ENCODE results near the gene SPAG16.
"Not testable (repeated sequence)": the region's sequence is repeated elsewhere in the genome, so short reads cannot be mapped to it uniquely, and the experiment has no call there.

SPAG16 gene

GRCh38 chr2:213609570-213610170, 325.4 kb downstream of the SPAG16 start:
- intact Hi-C loops (cut with micrococcal nuclease), result no loop called here
- peaks cover 12% of the 10 kb centered on the region for H3K9me3 Mint-ChIP-seq

GRCh38 chr2:213627054-213627710, 342.9 kb downstream of the SPAG16 start:
- intact Hi-C loops (cut with micrococcal nuclease), result no loop called here
- Mint-ChIP-seq H3K4me3 (no peak overlapping the region), H3K4me1 (ENCODE audit: low read depth) (no peaks in the 10 kb centered on the region), H3K36me3 (ENCODE audit: low read depth) (no peaks in the 10 kb centered on the region), H3K27me3 (no peaks in the 10 kb centered on the region), H3K9me3 (peaks cover 33% of the 10 kb centered on the region), H3K27ac (no peak overlapping the region)

More at GRCh38 chr2:213609570-213610170, 325.4 kb downstream of the SPAG16 start:
- Mint-ChIP-seq H3K36me3 (ENCODE audit: low read depth) (no peaks in the 10 kb centered on the region), H3K4me3 (no peak overlapping the region), H3K27me3 (no peaks in the 10 kb centered on the region), H3K4me1 (ENCODE audit: low read depth) (no peaks in the 10 kb centered on the region), H3K27ac (no peak overlapping the region)

DNA sequence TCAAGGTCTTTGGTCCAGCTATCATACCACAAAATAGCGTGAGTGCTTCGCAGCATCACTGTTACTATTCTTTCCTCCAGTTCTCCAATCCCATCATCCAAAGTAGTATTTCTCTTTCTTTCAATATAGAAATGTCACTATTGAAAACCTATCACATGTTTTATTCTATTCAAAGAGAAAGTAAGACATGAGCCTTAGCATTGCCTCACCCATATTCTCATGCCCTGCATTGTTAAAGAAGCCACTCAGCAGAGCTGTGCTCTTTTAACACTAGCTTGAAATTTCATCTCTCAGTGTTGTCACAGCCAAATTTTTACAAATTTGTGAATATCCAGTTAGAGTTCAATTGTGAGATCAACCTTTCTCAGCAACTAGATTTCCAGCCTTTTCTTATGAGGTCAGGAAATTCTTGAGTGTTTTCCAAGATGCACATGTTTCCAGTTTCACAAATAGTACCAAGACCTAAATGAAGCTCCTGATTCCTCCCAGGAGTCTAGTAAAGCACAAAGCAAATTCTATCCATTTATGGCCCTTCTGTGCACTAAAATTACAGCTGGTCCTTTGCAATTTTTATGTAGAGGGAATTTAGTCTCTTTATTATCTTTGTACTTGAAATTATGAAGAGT, 343.7 kb downstream of the SPAG16 start:
- no peaks in the 10 kb centered on the region for H3K4me1 Mint-ChIP-seq (ENCODE audit: low read depth)
- H3K36me3 Mint-ChIP-seq (ENCODE audit: low read depth), result no peaks in the 10 kb centered on the region
- no peaks in the 10 kb centered on the region for H3K27me3 Mint-ChIP-seq
- H3K27ac Mint-ChIP-seq, result no peak overlapping the region
- intact Hi-C loops (cut with micrococcal nuclease), result no loop called here
- H3K4me3 Mint-ChIP-seq, result no peak overlapping the region
- H3K9me3 Mint-ChIP-seq, result peaks cover 41% of the 10 kb centered on the region

- intact Hi-C loops (cut with micrococcal nuclease), result no loop called here
- no peaks in the 10 kb centered on the region for H3K4me1 Mint-ChIP-seq (ENCODE audit: low read depth)
- H3K27ac Mint-ChIP-seq, result no peak overlapping the region
- H3K36me3 Mint-ChIP-seq (ENCODE audit: low read depth), result no peaks in the 10 kb centered on the region
- H3K4me3 Mint-ChIP-seq, result no peak overlapping the region
- H3K9me3 Mint-ChIP-seq, result peaks cover 78% of the 10 kb centered on the region
- H3K27me3 Mint-ChIP-seq, result no peaks in the 10 kb centered on the region
These were observed 356.6 kb downstream of the SPAG16 start for GRCh38 chr2:213640738-213641425.

- H3K27ac Mint-ChIP-seq, result no peak overlapping the region
- H3K36me3 Mint-ChIP-seq (ENCODE audit: low read depth), result no peaks in the 10 kb centered on the region
- H3K4me1 Mint-ChIP-seq (ENCODE audit: low read depth), result no peaks in the 10 kb centered on the region
- peaks cover 57% of the 10 kb centered on the region for H3K9me3 Mint-ChIP-seq
- intact Hi-C loops (cut with micrococcal nuclease), result no loop called here
- no peaks in the 10 kb centered on the region for H3K27me3 Mint-ChIP-seq
- H3K4me3 Mint-ChIP-seq, result no peak overlapping the region
These were observed 360.7 kb downstream of the SPAG16 start for GRCh38 chr2:213644926-213645325.

GRCh38 chr2:213649176-213649575, 364.9 kb downstream of the SPAG16 start:
- Mint-ChIP-seq H3K4me1 (ENCODE audit: low read depth) (no peaks in the 10 kb centered on the region), H3K36me3 (ENCODE audit: low read depth) (no peaks in the 10 kb centered on the region), H3K27me3 (no peaks in the 10 kb centered on the region), H3K27ac (no peak overlapping the region), H3K4me3 (no peak overlapping the region), H3K9me3 (peaks cover 32% of the 10 kb centered on the region)
- intact Hi-C loops (cut with micrococcal nuclease), result no loop called here

GRCh38 chr2:213664817-213665216, 380.6 kb downstream of the SPAG16 start:
- intact Hi-C loops (cut with micrococcal nuclease), result no loop called here
- Mint-ChIP-seq H3K9me3 (peaks cover 12% of the 10 kb centered on the region), H3K27ac (no peak overlapping the region), H3K4me3 (no peak overlapping the region), H3K36me3 (ENCODE audit: low read depth) (no peaks in the 10 kb centered on the region), H3K27me3 (no peaks in the 10 kb centered on the region), H3K4me1 (ENCODE audit: low read depth) (no peaks in the 10 kb centered on the region)

- H3K9me3 Mint-ChIP-seq, result peaks cover 18% of the 10 kb centered on the region
- no peak overlapping the region for H3K27ac Mint-ChIP-seq
- H3K4me3 Mint-ChIP-seq, result no peak overlapping the region
These were observed 385.4 kb downstream of the SPAG16 start for GRCh38 chr2:213669657-213670056.

DNA sequence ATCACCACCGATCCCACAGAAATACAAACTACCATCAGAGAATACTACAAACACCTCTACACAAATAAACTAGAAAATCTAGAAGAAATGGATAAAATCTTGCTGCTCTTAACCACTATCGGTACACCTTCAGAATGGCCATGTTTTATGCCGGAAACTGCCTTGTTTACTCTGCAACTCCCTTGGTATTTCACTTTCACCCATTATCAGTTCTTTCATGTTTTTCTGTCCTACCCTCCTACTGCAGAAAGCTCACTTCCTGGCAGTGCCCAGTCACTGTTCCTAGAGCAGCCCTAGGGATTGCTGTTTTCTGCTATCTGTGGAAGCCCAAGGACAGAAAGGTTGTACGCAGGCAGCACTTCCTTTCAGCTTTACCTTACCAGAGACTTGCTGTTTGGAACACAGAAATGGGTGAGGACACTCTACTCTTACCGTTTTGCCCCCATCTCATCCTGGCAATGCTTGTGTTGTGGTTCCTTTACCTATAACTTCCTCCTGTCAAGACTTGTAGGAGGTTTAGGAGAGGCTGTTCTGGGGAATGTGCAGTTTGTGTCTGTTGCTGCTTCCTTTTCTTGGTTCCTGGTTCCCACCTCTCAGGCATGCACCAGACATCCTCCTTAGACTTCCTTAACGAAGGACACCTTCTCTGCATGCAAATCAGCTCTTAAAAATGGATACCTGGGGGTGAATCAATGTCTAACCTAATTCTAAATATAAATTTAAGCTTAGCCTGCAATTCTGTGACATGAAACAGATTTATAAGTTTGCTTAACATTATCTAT, 394.4 kb downstream of the SPAG16 start:
- H3K4me1 Mint-ChIP-seq (ENCODE audit: low read depth), result no peaks in the 10 kb centered on the region
- H3K27me3 Mint-ChIP-seq, result no peaks in the 10 kb centered on the region
- H3K36me3 Mint-ChIP-seq (ENCODE audit: low read depth), result no peaks in the 10 kb centered on the region
- peaks cover 42% of the 10 kb centered on the region for H3K9me3 Mint-ChIP-seq
- no peak overlapping the region for H3K4me3 Mint-ChIP-seq
- no peak overlapping the region for H3K27ac Mint-ChIP-seq
- intact Hi-C loops (cut with micrococcal nuclease), result no loop called here

More at GRCh38 chr2:213669657-213670056, 385.4 kb downstream of the SPAG16 start:
- no peaks in the 10 kb centered on the region for H3K36me3 Mint-ChIP-seq (ENCODE audit: low read depth)
- H3K4me1 Mint-ChIP-seq (ENCODE audit: low read depth), result no peaks in the 10 kb centered on the region
- H3K27me3 Mint-ChIP-seq, result no peaks in the 10 kb centered on the region
- intact Hi-C loops (cut with micrococcal nuclease), result no loop called here

DNA sequence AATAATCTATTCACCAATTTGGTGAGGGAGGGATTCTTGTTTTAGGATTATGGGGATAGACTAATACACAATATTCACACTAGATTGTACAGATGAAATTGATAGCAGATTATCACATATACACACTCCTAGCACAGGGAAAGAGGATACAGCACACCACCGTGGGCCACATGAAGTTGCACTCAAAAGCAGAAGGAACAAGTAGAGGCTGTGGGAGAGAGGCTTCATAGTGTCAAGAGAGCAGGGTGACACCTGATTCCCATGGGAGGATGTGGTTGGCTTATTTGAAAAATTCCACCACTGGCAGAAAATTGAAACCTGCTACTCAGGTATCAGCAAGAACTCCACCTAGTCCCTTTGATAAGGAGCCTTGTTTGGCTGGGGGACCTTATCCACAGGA, 395.6 kb downstream of the SPAG16 start:
- intact Hi-C loops (cut with micrococcal nuclease), result no loop called here
- Mint-ChIP-seq H3K9me3 (peaks cover 42% of the 10 kb centered on the region), H3K36me3 (ENCODE audit: low read depth) (no peaks in the 10 kb centered on the region), H3K4me3 (no peak overlapping the region), H3K27me3 (no peaks in the 10 kb centered on the region), H3K4me1 (ENCODE audit: low read depth) (no peaks in the 10 kb centered on the region), H3K27ac (no peak overlapping the region)

GRCh38 chr2:213682276-213682675, 398.0 kb downstream of the SPAG16 start:
- Mint-ChIP-seq H3K27ac (no peak overlapping the region), H3K9me3 (peaks cover 42% of the 10 kb centered on the region), H3K4me3 (no peak overlapping the region), H3K27me3 (no peaks in the 10 kb centered on the region), H3K36me3 (ENCODE audit: low read depth) (no peaks in the 10 kb centered on the region), H3K4me1 (ENCODE audit: low read depth) (no peaks in the 10 kb centered on the region)
- intact Hi-C loops (cut with micrococcal nuclease), result no loop called here

- H3K27ac Mint-ChIP-seq, result no peak overlapping the region
- intact Hi-C loops (cut with micrococcal nuclease), result no loop called here
- no peaks in the 10 kb centered on the region for H3K4me1 Mint-ChIP-seq (ENCODE audit: low read depth)
- H3K4me3 Mint-ChIP-seq, result no peak overlapping the region
- no peaks in the 10 kb centered on the region for H3K36me3 Mint-ChIP-seq (ENCODE audit: low read depth)
- no peaks in the 10 kb centered on the region for H3K27me3 Mint-ChIP-seq
- peaks cover 6% of the 10 kb centered on the region for H3K9me3 Mint-ChIP-seq
These were observed 403.9 kb downstream of the SPAG16 start for GRCh38 chr2:213688133-213688532.

GRCh38 chr2:213688825-213689224, 404.6 kb downstream of the SPAG16 start:
- H3K27me3 Mint-ChIP-seq; H3K36me3 Mint-ChIP-seq (ENCODE audit: low read depth); H3K9me3 Mint-ChIP-seq; intact Hi-C loops (cut with micrococcal nuclease); H3K4me1 Mint-ChIP-seq (ENCODE audit: low read depth); H3K27ac Mint-ChIP-seq; H3K4me3 Mint-ChIP-seq: not testable (repeated sequence)

Data from dendritic cell treated with granulocyte-macrophage colony-stimulating factor and Interleukin-4, amounts not matched to agents 40 ng/mL and 50 ng/mL, for 4 days (primary cell).